Islet precursor cell (in vitro differentiated cells): ENCODE measurements around the gene TERB1.
"Not testable (repeated sequence)": the region's sequence is repeated elsewhere in the genome, so short reads cannot be mapped to it uniquely, and the experiment has no call there.

Experiments used
- DNase-seq: peaks from one replicate; pipeline ENCODE4 v3.0.0-alpha.2; 2018

The TERB1 gene

DNA sequence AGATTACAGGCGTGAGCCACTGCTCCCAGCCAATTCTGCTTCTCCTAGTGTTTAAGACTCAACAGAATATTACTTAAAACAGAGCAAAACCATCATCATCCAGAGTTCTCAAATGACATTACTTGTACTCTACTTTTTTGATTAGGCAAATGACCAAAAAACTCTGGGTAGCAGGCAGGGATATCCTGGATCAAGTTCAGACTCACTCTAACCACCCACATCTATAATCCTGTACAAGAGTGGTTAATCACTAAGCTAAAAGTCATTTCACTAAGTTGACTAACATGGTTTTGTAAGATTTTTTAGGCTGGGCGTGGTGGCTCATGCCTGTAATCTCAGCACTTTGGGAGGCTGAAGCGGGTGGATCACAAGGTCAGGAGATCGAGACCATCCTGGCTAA lies 22.6 kb upstream of the TERB1 start:
- DNase-seq: no peak

DNA sequence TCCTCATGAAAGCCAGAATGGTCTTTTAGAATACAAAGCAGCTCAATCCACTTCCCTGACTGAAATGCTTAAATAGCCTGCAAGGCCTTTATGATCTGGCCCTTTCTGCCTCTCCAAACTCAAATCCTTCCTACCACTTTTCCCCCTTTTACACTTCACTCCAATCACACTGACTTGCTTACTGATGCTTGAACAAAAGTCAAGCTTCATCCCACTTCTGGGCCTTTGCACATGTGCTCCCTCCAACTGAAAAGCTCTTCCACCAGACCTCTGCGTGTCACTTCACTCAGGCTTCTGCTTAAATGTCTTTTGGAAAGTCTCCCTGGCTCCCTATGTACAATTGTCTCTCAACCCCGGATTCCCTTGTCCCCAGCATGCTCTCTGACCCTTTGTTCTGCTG lies 13.3 kb upstream of the TERB1 start:
- DNase-seq: no peak

DNA sequence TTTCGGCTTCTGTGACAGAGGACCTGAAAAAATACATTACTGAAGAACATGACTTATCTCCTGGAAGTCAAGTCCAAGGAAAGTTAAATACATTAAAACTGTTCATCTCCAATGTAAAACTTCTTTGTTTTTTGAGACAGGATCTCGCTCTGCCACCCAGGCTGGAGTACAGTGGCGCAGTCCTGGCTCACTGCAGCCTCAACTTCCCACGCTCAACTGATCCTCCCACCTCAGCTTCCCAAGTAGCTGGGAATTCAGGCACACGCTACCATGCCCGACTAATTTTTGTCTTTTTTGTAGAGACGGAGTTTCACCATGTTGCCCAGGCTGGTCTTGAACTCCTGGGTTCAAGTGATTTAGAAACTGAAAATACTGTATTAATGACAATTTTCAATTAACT lies 9.7 kb upstream of the TERB1 start:
- no peak for DNase-seq

GRCh38 chr16:66810391-66810790 lies 9.0 kb upstream of the TERB1 start:
- no peak for DNase-seq

DNA sequence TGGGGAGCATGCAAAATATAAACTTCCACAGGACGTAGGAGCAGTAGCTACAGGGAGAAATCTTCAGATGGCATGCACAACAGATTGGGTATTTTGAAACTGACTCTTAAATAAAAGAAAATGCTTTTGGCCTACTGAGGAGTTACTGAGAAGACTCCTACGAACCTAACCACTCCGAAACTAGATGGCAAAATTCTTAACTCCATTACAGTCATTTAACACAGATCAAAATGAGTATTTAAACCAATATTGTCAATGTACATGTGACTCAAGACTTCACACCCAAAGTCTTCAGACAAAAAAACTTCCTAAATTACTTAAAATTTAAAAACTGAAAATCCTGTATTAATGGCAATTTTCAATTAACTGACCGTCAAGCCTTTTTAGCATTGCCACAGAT lies 8.4 kb upstream of the TERB1 start:
- no peak for DNase-seq

- DNase-seq: no peak
Measured at GRCh38 chr16:66802159-66802558, 775 bp upstream of the TERB1 start.

DNA sequence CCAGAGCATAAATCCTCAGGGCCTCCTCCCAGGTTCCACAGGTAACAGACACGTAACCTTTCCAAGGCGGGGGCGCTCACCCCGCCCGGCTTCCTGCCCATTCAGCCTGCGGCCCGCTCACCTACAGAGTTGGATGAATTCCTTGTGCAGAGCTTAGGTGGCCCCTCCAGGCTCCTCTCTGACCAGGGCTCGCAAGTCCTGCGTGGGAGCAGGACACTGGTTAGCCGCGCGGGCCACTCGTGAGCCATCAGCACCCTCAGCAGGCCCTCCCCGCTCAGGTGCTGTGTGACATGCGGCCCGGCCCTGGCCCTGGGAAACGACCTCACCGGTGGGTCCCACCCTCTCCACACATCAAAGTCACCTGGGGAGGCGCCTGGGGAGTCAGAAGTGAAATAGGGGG lies 528 bp downstream of the TERB1 start:
- no peak for DNase-seq

DNA sequence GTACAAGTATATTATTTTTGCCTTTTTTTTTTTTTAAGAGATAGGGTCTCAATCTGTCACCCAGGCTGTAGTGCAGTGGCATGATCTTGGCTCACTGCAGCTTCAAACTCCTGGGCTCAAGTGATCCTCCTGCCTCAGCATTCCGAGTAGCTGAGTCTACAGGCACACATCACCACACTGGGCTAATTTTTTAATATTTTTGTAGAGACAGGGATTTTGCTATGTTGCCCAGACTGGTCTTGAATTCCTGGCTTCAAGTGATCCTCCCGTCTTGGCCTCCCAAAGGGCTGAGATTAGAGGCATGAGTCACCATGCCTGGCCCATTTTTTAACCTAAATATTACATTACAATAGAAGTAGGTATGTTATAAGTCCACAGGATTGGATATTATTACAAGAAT lies 3.2 kb downstream of the TERB1 start:
- no peak for DNase-seq

DNA sequence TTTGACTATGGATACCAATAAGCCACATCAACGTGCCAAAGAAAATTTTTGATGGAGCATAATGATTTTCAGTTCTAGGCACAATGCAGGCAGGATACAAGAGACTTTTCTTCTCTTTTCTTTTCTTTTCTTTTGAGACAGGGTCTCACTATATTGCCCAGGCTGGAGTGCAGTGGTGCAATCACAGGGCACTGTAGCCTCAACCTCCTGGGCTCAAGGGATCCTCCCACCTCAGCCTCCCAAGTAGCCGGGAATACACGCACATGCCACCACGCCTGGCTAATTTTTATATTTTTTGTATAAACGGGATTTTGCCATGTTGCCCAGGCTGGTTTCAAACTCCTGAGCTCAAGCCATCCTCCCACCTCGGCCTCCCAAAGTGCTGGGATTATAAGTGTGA lies 7.4 kb downstream of the TERB1 start:
- DNase-seq: not testable (repeated sequence)

- DNase-seq: no peak
Measured at GRCh38 chr16:66790130-66790733, 11.2 kb downstream of the TERB1 start.

- DNase-seq: no peak
Measured at GRCh38 chr16:66787427-66787826, 14.0 kb downstream of the TERB1 start.

DNA sequence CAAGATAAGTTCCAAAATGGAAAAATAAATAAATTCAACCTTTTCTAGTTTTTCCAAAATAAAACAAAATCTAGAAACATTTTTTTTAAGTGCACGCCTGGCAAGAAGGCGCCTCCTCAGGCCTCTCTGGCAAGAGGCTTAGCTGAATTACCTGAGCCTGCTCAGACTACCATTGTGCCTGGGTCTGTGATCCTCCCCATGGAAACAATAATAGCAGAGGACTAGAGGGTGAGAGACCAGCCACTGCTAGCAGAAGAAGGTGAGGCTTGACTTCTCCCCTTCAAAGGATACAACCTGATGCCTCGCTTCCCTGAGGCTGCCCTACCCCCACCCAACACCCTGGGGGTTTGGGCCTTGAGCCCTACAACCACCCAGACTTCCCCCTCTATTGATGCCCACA lies 14.8 kb downstream of the TERB1 start:
- no peak for DNase-seq

DNA sequence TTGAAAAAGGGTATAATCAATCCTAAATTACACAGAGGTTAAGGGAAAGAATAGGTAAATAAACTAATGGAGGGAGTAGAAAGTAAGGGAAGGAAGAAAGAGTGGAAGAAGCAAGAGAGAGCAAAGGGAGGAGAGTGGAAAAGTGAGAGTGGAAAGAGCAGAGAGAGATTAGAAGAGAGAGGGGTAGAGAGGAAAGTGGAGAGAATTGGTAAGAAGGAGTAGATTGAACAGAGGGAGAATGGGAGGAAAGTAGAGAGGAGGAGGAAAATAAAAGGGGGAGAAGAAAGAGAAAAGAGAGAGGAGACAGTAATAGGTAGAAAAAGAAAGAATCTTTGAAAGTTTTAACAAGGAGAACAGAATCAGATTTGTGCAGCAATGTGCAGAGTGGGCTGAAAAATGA lies 24.9 kb downstream of the TERB1 start:
- no peak for DNase-seq

GRCh38 chr16:66774981-66775380 lies 26.4 kb downstream of the TERB1 start:
- DNase-seq: no peak

DNA sequence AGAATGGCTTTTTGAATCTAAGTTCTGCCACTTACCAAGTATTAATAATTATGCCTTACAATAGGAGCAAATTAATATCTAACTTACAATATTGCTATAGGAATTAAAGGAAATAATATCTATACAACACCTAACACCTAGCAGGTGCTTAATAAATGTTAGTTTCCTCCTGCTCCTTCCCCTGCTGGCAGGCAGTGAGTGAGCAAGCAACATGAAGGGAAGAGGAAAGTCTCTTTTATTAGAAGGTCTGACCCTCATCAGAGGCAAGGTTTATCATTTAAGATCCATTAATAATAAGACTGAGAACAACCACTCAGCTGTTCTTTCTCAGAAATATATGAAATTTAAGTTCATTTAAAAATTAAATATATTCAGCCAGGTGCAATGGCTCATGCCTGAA lies 43.3 kb downstream of the TERB1 start:
- no peak for DNase-seq

GRCh38 chr16:66754819-66755218 lies 46.6 kb downstream of the TERB1 start:
- no peak for DNase-seq

- no peak for DNase-seq
Measured at GRCh38 chr16:66754211-66754610, 47.2 kb downstream of the TERB1 start.

DNA sequence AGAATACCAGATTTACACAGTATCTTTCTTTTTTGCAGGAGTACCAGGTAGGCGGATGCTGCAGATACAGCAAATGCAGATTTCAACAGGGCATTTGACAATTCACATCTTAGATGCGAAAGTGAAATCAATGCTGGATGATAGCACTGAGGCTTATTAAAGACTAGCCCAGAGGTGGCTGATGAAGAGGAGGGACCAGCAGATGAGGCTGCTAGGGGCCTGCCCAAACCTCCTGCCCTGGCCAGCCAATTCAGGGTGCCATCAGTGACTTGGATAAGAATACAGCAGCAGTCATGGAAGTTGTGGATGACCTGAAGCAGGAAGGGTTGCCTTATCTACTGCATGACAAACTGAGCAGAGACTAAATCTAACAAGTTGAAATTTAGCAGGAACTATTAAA lies 48.4 kb downstream of the TERB1 start:
- no peak for DNase-seq

DNA sequence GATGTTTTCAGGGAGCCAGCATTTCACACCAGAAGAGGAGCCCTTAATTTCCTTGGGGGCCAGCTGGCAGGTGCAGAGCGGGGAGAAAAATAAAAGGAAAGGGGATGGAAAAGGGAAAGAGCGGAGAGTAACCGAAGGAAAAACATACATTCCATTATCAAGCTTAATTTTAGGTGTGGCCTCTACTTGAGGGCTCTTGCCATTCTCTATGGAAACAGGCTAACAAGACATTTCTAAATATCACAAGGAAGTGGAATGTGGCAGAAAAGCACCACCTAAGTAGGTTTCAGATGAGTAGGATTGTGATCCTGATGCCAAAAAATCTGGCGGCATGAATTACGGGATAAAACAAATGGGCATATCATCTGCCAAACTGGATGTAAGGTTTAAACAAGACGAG lies 49.0 kb downstream of the TERB1 start:
- DNase-seq: no peak

DNA sequence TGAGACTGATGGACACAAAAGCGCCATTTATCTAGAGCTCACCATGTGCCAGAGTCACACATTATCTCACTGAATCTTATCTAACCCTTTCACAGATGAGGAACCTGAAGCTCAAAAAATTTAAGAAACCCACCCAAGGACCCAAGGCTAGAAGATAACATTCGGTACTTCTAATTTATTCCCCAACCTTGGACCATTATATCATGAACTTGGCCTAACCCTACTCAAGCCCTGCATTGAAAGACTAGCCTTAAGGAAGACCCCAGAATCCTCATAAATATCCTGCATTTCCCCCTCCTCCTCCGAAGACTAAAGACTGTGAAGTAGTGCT lies 49.4 kb downstream of the TERB1 start:
- no peak for DNase-seq

DNA sequence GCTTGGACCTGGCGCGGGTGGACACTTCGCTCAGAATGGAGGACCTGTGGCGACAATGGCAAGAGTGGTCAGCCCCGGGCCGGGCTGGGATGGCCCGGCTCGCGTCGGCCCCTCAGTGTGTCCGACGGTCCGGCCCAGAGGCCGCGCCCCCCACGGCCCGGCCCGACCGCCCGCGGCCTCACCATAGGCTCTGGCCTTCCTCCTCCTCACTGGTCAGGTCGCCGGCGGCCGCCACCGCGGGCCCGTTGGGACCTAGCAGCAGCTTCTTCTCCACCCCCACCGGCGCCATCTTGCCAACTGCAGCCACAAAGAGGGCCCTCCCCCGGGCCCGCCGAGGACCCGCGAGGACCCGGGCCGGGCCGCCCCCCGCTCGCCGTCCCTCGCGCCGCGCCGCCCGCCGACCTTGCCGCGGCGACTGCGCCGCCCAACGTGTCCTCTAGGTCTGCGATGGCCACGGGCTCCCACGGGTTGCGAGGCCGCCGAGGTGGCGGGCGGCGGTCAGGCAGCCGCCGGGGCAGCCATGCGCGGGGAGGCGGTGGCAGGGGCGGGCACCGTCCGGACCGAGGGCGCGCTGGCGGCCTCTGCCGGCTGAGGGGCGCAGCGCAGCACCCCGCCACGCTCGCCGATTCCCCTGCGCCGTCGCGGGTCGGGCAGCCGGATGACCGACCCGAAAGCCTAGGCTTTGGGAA lies 49.9 kb downstream of the TERB1 start, which contains the start of gene DYNC1LI2:
DYNC1LI2 (minus strand) TSS at position 307 of the 689 bp plus-strand sequence; CDS start at position 289, 18 bp downstream.
- peak; percentile 82 for DNase-seq

DNA sequence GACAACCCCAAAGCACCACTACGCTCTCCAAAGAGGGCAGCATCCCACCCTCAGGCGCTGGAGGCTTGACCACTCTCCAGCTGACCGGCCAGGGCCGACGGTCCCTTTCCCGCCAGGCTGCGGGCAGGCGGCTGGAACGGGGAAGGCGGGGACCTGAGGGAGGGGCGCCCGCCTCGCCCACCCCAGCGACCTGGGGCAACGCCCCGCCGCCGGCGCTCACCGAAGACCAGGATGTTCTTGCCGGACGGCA lies 50.4 kb downstream of the TERB1 start:
- DNase-seq: peak; percentile 68

GRCh38 chr16:66750279-66751052 lies 50.9 kb downstream of the TERB1 start:
- DNase-seq: no peak

DNA sequence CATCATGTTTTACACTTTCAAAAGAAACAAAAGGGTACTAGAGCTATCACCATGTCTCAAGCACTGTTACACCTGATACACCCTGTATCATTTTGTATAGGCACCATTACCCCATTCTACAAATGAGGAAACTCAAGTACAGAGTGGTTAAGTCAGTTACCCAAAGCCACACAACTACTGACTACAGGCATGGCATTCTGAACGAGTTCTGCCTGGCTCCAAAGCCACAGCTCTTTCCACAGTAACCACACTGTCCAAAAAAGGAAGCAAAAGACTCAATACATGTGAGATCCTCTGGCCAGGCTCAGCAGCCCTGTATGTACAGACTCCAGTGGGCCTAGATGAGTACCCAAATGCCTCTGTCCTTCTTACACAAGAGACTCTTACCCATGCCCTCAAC lies 54.7 kb downstream of the TERB1 start:
- DNase-seq: no peak

GRCh38 chr16:66746048-66746447 lies 55.3 kb downstream of the TERB1 start:
- no peak for DNase-seq
